ENCODE data around the gene ABCC10.

- TF ChIP-seq POLR2A (IDR thresholded peaks at IDR 0.05; ENCODE audit: low read length), result no peak
- no peak for TF ChIP-seq GATA1 (IDR thresholded peaks at IDR 0.05; ENCODE audit: low read depth, low read length)
These were observed 4.9 kb downstream of the ABCC10 start for GRCh38 chr6:43432009-43432945.

Data from erythroblast (primary cell).